Measurements from ENCODE around the gene STK24.
A peak's percentile ranks its signal among the peaks of the same experiment; 100 is the strongest.

The STK24 gene

DNA sequence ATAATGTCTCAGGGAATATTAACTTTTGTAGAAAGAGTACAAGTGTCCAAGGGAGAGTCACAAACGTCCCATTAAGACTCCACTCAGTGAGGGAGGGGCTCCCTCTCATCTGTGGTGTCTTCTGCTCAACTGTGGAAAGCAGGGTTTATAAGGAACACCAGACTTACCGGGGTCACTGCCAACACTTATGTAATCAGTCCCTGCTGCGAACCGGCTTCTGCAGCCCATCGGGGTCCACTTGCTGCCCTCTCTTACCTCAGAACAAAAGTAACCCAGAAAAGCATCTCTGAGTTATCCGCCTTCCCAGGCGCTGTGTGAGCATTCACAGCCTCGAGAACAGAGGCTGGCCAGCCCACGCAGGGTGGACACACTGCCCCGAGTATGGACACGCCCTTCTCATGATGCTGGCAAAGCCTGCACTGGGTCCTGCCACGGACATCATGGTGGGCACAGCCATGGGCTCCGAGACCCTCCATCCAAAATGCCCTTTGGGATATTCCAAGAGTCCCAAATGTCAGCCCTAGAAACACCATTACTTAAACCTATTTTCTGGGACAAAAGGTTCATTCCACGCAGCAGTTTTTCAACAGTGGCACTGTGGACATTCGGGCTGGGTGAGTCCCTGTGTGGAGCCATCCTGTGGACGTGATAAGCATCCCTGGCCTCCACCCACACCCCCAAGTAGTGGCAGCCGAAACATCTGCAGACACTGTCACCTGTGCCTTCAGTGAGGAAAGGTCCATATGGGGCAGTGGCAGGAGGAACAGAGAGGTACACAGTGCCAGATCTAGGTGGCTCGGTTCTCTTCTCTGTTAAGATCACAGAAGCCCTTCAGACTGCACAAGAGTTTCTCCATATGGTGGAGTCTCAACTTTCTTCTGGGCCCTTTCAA lies 63.9 kb downstream of the STK24 start:
- no peak for DNase-seq (ENCODE audit: low read depth in 3 of 3)

DNA sequence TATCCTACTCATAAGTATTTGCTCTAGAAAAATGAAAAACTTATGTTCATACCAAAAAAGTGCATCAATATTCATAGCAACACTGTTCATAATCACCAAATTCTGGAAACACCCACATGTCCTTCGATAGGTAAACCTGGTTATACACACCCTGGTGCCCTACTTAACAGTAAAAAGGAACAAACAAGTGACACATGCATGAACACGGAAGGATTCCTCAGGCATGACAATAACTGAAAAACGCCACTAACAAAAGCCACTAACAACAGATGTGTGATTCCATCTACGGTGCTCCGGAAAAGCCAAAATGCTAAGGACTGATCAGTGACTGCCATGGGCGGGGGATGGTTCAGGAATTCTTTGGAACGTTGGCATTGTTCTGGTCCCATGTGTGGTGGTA lies 65.5 kb downstream of the STK24 start:
- no peak for DNase-seq (ENCODE audit: low read depth in 3 of 3)

DNA sequence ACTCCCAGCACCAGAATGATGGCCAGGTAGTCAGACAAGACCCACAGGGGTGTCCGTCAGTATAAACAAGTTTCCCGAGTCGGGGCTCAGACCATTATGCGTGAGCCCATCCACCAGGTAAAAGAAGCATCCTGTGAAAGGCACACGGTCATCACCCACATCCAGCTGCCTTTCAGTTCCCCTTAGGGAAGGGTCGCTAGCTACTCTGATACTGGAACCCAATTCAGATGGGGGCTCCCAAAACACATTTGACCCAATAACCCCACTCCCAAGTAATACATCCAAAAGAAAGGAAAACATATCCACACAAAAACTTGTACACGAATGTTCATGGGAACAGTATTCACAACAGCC lies 66.8 kb downstream of the STK24 start:
- no peak for DNase-seq (ENCODE audit: low read depth in 3 of 3)

DNA sequence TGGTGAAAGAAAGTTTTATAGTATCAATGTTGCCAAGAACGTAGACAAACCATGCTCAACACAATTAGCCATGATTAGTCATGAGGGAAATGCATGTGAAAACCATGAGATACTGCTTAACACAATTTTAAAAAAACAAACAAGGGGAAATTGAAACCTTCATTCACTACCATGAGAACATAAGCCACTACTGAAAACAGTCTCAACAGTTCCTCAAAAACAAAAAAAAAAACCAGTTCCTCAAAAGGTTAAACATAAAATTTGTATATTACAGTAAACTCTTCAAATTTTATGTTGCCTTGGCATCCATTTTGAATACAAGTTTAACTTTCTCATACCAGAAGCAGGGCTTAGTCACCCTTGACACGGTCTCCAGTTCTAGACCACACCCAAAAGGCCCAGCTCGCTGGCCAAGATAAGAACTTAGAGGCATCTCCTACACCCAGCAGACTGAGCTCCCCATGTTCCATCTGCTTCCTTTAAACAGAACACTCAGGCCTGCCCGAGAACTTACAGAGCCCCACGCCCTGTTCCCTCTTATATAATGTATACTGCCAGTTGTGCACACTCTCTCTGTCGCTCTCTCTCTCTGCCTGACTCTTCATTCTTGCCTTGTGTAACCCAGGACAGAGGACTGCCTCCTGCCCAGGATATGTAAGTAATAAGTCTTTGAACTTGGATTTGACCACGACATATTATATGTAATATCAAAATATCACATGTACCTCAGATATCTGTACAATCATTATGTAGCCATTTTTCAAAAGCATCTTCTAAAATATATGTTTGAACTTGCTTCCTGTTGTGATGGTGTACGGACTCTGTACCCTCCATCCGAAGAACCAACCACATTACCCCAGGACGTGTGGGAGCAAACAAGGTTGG lies 67.4 kb downstream of the STK24 start:
- peak in 1 of 3 experiments; percentile 15 for DNase-seq (ENCODE audit: low read depth in 3 of 3)

DNA sequence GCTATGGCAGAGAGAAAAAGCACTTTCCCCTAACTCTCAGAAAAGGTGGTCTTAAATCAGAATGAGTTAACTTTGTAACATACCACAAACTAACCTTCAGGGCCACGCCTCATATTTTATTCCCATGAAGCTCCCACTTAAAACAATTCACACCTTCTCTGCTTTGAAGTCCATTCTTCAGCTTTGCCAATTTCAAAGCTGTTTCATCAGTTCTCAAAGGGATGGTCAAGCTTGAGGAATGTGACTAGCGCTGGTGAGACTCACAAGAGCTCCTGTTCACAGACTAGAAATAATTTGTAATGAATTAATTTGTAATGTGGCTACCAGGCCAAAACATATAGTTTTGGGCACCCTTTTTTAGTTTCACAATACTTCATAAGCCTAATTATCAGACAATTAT lies 68.2 kb downstream of the STK24 start:
- no peak for DNase-seq (ENCODE audit: low read depth in 3 of 3)

DNA sequence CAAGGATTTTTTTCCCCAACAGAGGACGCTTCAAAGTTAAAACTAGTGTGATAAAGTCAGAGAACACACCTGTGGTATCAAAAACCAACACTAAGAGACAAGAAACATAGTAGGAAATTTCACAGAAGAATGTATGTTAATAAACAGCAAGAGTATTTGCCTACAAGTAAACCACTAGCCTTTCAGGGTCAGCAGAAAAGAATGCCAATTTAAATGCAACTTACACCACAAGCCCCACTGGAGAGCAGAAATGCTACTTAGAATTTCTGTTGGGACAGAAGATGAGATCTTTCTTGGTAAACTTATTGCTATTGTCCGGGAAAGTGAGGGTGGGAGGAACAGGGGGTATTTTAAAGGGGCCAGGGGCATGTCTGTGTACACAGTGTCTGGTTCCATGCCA lies 68.6 kb downstream of the STK24 start:
- no peak for DNase-seq (ENCODE audit: low read depth in 3 of 3)

DNA sequence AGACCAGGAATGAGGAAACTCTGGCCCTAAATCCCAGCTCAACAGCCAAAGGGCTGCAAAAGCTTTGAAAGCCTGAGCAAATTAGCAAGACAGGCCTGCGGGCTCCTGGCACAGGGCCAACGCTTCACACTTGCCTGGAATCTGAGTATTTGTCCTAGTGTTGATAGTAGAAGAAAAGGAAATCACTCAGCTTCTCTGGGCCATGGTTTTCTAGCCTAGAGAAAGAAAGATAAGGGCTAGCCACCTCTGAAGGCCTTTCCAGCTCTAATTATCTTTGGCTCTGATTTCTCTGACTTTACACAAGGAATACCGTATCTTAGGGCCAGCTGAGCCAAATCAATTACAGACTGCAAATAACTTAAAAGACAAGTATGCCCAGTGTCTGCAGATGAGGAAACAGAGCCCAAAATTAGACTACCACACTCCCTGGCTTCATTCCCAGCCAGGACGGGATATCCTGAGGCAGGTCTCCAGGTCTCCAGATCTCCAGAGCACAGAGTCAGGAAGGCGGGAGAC lies 69.6 kb downstream of the STK24 start:
- DNase-seq (ENCODE audit: low read depth in 3 of 3): no peak

DNA sequence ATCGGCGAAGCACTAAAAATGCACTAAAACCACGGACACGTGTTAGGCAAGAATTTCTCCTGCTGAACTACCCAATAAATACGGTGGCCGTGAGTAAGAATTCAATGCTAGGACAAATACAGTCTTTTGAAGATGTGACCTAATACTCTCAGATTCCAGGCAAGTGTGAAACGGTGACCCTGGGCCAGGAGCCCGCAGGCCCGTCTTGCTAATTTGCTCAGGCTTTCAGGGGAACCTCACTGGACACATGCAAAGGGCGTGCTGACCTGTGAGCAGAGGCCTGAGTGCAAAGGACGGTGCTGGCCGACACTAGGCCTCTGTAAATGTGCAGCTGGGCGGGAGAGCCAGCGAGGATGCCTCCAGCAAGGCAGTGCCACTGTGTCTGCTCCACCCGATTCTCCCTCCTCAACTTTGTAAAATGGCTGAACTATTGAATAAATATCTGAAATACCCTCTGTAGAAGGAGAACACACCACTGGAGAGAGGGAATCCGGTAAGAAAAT lies 70.1 kb downstream of the STK24 start:
- no peak for DNase-seq (ENCODE audit: low read depth in 3 of 3)

DNA sequence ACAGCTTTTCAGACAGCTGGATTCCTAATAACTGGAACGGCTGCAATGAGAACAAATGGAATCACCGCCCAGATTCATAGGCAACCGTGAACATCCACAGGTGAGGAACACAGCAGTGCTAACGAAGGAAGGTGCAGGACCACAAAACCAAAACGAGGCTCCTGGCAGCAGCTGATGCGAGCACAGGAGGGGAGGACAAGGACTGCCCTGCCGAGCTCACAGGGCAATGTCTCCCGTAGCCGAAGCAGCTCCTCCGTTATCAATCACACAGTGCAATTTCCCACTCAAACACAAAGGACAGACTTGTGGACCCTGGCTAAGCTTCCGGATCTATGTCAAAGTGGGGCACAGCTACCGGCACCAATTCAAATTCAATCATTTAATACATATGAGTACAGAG lies 70.6 kb downstream of the STK24 start:
- no peak for DNase-seq (ENCODE audit: low read depth in 3 of 3)

DNA sequence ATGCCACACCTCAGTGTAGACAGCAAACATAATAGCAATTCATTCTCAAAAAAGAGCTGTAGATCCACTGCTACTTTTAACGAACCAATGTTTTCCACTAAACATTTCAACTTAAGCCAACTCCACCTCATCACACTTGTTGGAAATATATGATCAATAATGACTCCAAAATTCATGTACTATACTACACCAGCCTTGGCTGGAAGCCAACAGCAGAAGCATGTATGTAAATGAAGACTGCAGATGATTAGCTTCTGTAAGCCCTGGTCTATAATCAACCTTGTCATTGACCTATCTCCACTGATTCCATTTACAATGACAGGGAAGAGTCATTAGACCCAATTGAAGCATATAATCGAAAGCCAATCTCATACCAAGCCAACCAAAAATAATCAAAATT lies 71.7 kb downstream of the STK24 start:
- DNase-seq (ENCODE audit: low read depth in 3 of 3): no peak

DNA sequence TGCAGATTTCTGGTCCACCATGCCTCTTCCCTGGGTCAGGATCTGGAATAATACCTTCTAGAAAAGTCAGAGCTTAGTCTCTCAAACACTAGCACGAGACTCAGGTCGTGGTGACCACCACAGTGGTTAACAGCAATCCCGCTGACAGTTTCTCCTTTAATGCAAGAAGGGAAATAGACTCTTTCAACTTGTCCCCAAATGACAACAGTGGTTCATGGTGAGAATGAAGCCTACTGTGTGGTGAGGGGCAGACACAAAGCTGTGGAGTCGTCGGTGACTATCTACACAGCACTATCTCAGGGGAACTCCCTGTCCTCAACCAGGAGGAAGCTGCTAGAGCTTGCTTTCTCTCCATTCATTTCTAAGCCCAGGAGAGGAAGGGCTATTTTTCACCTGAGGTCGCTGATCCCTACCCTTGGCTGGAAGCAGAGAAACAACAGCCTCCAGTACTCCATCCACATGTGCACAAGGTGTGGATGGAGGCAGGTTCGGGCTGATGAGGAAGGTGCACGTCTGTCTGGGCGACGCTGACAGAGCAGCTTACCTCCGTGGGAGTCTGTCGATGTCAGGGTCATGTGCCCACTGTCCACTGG lies 72.4 kb downstream of the STK24 start:
- DNase-seq (ENCODE audit: low read depth in 3 of 3): no peak

DNA sequence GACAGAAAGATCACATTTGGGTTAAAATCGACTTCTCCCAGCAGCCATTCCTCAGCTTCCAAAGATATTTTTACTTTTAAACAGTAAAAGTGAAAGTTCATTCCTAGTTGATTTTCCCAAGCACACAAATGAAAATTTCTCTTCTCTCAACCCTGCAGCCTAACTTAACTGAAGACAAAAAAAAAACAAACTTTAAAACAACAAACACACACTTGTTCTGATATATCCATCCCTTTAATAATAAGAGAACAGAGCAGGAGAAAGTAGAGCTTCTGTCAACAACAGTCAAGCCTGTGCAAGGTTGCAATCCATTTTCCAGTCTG lies 72.9 kb downstream of the STK24 start:
- no peak for DNase-seq (ENCODE audit: low read depth in 3 of 3)

DNA sequence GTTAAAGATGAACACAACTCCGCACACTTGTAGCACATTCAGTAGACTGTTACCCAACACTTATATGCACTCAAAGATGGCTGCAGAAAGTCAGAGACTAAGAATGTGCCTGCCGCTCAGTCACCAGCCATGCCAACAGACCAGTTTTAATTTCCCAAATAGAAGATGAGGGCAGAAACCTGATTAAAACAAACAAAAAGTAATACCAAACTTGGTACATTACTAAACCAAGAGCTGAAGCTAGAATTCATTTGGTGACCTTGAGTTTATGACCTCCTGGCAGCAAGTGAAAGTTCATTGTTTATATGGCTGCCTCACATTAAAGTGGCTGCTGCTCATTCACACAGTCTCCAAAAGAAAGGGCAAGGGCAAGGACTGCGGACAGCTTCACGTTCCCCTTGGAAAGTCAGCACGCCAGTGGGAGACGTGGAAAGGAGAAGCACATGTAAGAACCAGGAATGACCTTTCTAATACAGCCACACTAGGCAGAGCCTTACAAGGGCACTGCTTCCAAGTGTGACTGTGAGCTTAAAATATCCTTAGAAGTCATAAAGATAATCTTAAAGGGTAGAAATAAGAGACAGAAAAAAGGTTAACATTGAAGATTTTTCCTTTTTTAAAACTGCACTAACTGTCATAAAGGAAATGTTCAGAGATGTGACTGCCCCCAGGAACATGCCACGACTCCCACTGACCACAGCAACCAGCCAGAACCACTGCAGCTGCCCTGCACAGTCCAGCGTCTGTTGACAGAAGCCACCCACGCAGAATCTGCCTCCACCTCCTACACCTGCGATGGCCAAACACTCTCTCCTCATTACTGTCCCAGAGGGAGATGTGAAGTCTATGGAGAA lies 73.5 kb downstream of the STK24 start:
- no peak for DNase-seq (ENCODE audit: low read depth in 3 of 3)

DNA sequence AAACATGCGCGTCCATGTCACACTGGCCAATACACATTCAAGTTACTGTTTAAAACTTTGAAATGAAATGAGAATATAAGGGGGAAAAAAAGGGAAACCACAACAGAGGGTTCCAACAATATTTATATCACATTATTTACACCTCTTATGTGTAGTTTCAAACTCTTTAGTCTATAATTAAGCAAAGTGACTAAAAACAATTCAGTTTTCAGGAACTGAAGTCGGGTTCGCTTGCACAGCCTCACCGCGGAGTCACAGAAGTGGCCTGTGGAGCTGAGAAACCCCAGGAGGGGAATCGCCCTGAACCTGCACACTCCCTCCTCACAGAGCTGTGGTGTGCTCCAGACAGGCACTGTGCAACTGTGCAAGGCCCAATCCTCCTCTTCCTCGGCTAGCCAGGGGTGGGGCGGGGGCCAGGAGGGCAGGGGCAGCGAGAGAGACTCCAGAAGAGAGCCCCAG lies 75.9 kb downstream of the STK24 start:
- DNase-seq (ENCODE audit: low read depth in 3 of 3): no peak

DNA sequence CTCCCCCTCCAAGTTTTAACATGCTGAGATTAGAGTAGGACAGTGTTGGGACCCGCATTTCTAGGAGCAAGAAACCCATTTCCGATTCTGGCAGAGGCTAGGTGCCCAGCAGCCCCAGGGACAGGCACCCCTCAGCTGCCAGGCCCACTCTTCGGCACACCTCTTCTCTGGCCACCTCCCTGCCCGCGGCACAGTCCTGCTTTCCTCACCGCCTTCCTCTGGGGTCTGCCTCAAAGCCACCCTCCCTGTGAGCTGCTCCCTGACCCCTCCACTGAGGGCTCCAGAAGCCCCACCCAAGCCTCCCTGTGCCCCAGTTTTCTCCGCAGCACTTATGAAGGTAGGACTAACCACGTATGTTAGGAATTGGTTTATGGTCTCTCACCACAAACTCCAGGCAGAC lies 79.9 kb downstream of the STK24 start:
- no peak for DNase-seq (ENCODE audit: low read depth in 3 of 3)

DNA sequence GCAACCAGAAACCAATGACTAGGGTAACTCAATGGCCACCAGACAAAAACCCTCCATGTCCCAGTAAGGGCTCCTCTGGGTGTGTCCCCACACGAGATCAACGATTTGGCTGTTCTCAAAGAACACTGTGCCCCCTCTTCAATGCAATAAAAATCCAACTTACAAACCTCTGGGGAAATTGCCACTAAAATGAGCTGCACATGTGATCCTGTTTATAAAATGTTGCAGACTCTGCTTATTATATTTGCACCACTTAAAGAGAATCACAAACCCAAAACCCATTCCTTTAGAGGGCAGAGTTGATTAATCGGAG lies 80.5 kb downstream of the STK24 start:
- DNase-seq (ENCODE audit: low read depth in 3 of 3): no peak

DNA sequence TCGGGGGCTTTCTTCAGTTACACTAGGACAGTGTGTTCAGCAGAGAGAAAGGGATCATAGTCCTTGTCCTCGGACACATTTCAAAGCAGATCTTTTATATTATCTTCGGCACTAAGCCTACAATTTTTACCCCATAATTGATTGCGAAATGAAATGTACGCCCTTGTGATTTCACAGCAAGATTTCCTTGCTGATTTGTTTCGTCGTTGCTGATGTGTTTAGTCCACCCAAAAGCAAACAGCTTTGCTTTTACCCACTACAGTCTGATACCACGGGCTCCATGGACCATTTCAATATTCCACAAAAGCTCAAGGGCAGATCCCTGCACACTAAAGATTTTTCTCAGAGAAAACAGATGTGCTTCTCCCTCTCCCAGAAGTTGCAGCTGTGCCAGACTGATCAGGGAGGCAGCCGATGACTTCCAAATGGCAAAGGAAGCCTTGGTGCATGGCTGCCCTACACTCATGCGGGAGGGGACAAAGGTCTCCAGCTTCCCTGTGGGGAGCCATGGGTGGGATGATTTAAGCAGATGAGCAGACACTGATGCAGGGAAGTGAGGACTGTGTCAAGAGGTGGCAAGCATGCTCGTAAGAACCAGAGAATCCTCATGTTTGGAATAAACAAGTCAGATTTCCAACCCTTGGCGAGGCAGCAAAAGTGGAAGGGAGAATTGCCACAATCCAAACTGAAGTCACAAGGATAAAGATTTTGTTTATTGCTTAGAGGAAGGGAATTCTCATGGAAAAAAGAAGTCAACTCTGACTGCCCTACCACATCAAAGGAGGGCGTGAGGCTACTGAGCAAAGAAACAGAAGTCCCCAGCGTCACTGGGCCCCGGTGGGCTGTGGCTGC lies 81.1 kb downstream of the STK24 start:
- no peak for DNase-seq (ENCODE audit: low read depth in 3 of 3)

DNA sequence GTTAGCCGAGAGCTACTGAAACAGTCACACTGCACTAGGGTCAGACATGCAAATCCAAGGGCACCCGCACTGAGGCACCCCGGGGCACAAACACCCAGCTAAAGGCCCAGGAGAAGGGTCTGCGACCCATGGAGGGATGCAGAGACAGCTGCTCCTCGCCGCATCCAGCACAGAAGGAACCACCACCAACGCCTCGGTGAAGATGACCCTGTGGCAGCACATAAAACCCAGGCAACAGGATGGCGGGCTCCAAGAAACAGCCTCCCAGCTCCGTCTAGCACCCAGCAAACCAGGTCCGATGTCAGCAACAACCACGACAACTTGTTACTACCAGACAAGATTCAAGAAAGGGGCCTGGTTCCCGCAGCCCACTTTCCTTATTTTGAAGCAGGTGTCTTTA lies 82.1 kb downstream of the STK24 start:
- no peak for DNase-seq (ENCODE audit: low read depth in 3 of 3)

DNA sequence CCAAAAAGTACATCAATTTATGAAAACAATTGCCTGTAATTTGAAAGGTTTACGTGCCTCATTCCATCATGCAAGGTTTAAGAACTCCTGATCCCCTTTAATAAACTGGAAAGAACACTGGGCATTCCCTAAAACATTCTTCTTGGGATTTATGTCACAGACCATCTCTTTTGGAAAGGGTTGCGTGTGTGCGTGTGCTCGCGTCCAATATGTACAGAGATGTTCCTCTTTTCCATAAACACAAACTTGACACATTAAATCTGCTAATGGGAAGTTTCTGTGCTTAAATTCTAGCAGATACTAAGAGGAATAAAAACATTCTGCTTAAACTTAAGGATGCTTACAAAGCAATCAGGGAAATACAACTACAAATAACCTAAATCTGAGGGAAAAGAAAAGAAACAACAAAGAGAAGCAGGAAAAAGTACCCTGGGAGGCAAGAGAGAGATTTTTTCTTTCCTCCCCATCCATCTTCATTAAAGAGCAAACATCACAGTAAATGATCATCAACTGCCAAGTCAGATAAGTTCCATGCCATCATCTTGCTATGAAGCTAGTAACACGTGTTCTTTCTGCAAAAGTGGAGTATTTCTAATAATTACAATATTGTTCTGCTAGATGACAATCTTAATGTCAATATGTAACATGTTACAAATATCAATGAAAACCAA lies 83.7 kb downstream of the STK24 start:
- no peak for DNase-seq (ENCODE audit: low read depth in 3 of 3)
